Uterus (tissue), 4 donors: Measurements from ENCODE around the gene SORBS1. TPM values are rescaled to one million over a fixed set of nuclear protein-coding genes. Genes with fewer than 3 reads are reported as not detected.

Experiments used
- DNase-seq, 2 donors: peaks; one replicate each; pipeline ENCODE4 v3.0.0-alpha.2; 2019 to 2020
- H3K27ac ChIP-seq, 2 donors: fragments of 200-600 bp; sonication (generic); 1 replicate in 1 of 2; 2 replicates in 1 of 2; pipeline ENCODE4 v1.5.1; 2016 to 2018
- H3K27me3 ChIP-seq, 2 donors: fragments of 200-600 bp; sonication (generic); one replicate each; pipeline ENCODE4 v1.5.1; 2018 to 2019; ENCODE audit warnings: control low read depth in 1 of 2
- H3K36me3 ChIP-seq, 2 donors: fragments of 200-600 bp; sonication (generic); one replicate each; pipeline ENCODE4 v1.5.1; 2019; ENCODE audit warnings: control low read depth in 1 of 2
- H3K4me1 ChIP-seq, 2 donors: fragments of 200-600 bp; sonication (generic); one replicate each; pipeline ENCODE4 v1.5.1; 2018 to 2019; ENCODE audit warnings: control low read depth in 1 of 2
- H3K4me3 ChIP-seq, 2 donors: fragments of 200-600 bp; sonication (generic); 1 replicate in 1 of 2; 2 replicates in 1 of 2; pipeline ENCODE4 v1.5.1; 2018 to 2019; ENCODE audit warnings: mild to moderate bottlenecking in 1 of 2
- H3K9me3 ChIP-seq, 2 donors: fragments of 200-600 bp; sonication (generic); one replicate each; pipeline ENCODE4 v1.5.1; 2019; ENCODE audit warnings: control low read depth in 1 of 2
- POLR2A ChIP-seq, 2 donors: fragments of 450-650 bp; IDR thresholded peaks; one replicate each; pipeline ENCODE4 v1.6.1; 2016; ENCODE audit warnings: antibody characterized with exemption in 2 of 2, mild to moderate bottlenecking in 1 of 2, moderate library complexity in 1 of 2
- intact Hi-C: fragments of 100-400 bp; cut with DNase I; formaldehyde crosslinking; loops from one replicate; pipeline ENCODE4 v1.15.1; 2023; ENCODE audit warnings: low total_unique reads
- total RNA-seq, 4 donors: library from RNA; depleted of rRNA in 3 of 4; stranded (reverse); fragments of >200 nt in 3 of 4; gene quantifications; one replicate each; pipeline versions ENCODE4 v1.1.0 to v1.2.4, GENCODE V29; 2014 to 2023
- TF ChIP-seq, protein P1 (sequence below), 4 experiments: fragments of 200-600 bp in 2 of 4; fragments of 450-650 bp in 2 of 4; sonication (generic) in 2 of 4; IDR thresholded peaks; one replicate each; pipeline ENCODE4 v1.5.1; 2016 to 2019; ENCODE audit warnings: antibody characterized with exemption in 4 of 4, mild to moderate bottlenecking in 2 of 4, moderate library complexity in 1 of 4
- donor health status: DM: yes; HTN: yes; CAD: no.

The SORBS1 gene
- total RNA-seq, 4 donors from 2014 or later: 89.9 to 422 (median 271) TPM

DNA sequence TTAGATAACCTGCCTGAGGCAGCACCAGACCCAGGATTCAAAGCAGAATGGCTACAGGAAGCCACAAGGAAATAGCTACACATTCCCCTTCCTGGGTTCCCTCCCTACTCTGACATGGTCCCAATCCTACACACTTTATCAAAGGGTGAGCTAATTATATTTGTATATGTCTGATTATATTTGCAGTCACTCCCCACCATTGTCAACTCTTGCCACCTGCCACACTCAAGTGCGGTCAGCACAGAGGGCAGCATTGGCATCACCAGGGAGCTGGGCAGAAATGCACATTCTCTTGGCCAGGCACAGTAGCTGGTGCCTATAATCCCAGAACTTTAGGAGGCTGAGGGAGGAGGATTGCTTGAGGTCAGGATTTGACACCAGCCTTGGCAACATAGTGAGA lies 156.3 kb downstream of the SORBS1 start:
- no peak for DNase-seq
- Histone ChIP-seq H3K27me3 (no peaks in the 10 kb centered on the region), H3K36me3 (no peaks in the 10 kb centered on the region), H3K4me1 (peaks cover 6 to 9% of the 10 kb centered on the region in 2 donors), H3K4me3 (no peak overlapping the region), H3K27ac (peak overlapping the region in 1 of 2 donors; percentile 93), H3K9me3 (no peaks in the 10 kb centered on the region)
- intact Hi-C loops: no loop called here
- TF ChIP-seq, protein P1, sequence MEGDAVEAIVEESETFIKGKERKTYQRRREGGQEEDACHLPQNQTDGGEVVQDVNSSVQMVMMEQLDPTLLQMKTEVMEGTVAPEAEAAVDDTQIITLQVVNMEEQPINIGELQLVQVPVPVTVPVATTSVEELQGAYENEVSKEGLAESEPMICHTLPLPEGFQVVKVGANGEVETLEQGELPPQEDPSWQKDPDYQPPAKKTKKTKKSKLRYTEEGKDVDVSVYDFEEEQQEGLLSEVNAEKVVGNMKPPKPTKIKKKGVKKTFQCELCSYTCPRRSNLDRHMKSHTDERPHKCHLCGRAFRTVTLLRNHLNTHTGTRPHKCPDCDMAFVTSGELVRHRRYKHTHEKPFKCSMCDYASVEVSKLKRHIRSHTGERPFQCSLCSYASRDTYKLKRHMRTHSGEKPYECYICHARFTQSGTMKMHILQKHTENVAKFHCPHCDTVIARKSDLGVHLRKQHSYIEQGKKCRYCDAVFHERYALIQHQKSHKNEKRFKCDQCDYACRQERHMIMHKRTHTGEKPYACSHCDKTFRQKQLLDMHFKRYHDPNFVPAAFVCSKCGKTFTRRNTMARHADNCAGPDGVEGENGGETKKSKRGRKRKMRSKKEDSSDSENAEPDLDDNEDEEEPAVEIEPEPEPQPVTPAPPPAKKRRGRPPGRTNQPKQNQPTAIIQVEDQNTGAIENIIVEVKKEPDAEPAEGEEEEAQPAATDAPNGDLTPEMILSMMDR (IDR thresholded peaks at IDR 0.05): no peak
- no peak for TF ChIP-seq POLR2A (IDR thresholded peaks at IDR 0.05)

DNA sequence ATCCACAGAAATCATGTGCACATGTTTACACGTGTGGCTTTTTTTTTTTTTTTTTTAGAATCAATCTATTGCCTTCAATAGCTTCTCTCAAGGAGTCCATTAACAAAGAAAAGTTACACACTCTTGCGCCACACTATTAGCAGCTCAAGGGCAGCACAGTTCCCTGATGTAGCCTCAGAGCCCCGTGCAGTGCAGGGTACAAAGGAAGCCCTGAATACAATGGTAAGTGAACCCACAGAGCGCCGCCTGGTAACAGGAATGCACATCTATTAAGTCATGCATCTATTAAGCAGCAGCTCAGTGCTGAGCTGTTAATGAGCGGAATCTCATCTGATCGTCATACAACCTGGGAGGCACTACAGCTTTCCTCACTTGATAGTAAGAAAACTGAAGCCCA lies 156.7 kb downstream of the SORBS1 start:
- no peaks in the 10 kb centered on the region for H3K36me3 ChIP-seq
- intact Hi-C loops: no loop called here
- H3K4me3 ChIP-seq: no peak overlapping the region
- TF ChIP-seq, protein P1 (IDR thresholded peaks at IDR 0.05): no peak
- TF ChIP-seq POLR2A (IDR thresholded peaks at IDR 0.05): no peak
- DNase-seq: no peak
- no peaks in the 10 kb centered on the region for H3K9me3 ChIP-seq
- H3K27me3 ChIP-seq: no peaks in the 10 kb centered on the region
- H3K27ac ChIP-seq: peak overlapping the region in 1 of 2 donors; percentile 93
- peaks cover 3 to 5% of the 10 kb centered on the region in 2 donors for H3K4me1 ChIP-seq

DNA sequence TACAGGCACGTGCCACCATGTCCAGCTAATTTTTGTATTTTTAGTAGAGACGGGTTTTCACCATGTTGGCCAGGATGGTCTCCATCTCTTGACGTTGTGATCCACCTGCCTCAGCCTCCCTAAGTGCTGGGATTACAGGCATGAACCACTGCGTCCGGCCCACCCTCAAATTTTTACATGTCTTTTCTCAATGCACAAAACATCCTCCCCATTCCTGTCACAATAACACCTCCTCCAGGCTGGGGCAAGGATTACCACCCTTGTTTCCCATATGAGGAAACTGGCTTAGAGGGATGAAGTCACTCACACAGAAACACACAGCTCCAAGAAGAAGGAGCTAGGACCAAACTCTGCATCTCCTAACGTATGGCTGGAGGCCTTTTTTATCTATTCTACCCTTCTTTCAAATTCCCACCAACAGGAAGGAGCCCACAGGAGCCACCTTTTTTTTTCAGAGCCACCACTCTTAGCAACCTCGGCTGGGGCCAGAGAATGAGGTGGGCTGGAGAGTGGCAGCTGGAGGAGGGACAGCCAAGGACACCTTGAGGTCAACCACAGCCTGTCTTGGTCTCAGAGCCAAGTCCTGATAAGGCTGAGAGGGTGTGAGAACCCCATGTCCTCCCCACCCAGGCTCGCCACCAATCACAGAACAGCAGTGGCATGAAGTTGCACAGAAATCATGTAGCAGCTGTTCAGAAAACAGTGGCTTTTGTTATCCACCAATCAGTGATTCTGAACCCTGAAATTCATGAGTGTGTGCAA lies 157.3 kb downstream of the SORBS1 start:
- Histone ChIP-seq H3K27me3 (no peaks in the 10 kb centered on the region), H3K4me1 (no peaks in the 10 kb centered on the region), H3K9me3 (no peaks in the 10 kb centered on the region), H3K4me3 (no peak overlapping the region), H3K27ac (peak overlapping the region in 1 of 2 donors; percentile 22), H3K36me3 (no peaks in the 10 kb centered on the region)
- TF ChIP-seq, protein P1 (IDR thresholded peaks at IDR 0.05): no peak
- no peak for TF ChIP-seq POLR2A (IDR thresholded peaks at IDR 0.05)
- intact Hi-C loops: no loop called here
- no peak for DNase-seq

DNA sequence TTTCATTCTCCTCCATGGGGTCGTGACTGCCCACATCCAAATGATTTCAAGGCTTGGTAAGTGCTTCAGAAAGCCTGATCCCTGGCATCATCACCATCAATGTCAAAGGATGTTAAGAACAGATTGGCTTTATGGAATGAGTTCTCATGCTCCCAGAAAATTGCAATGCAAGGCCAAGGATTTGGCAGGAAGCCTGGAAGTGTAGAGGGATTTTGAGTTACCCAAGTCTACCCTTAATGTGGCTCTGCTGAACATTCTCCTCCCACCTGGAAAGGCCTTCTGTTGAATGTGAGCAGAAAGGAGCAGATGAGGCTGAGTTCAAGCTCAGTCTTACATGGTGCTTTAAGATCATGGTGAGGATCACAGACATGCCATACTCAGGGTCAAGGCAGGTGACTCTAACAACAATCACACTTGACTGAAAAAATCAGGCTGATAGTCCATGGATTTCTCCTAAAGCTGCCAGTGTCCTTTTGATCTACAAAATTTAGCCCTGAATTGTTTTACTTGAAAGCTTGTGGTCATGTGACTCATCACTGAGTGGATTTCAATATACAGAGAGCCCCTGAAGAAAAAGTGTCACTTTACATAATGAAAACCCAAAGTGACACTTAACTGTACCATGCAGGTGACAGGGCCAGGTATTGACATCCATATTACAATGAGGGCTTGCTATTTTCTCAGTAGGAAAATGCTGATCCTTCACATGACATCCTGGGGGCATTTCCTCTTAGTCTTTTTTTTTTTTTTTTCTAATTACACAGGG lies 159.3 kb downstream of the SORBS1 start:
- Histone ChIP-seq H3K4me3 (no peak overlapping the region), H3K4me1 (no peaks in the 10 kb centered on the region), H3K36me3 (no peaks in the 10 kb centered on the region)

More for the DNA sequence above, 159.3 kb downstream of the SORBS1 start:
- no peak for DNase-seq
- no peaks in the 10 kb centered on the region for H3K27me3 ChIP-seq
- TF ChIP-seq, protein P1 (IDR thresholded peaks at IDR 0.05): no peak
- no peak for TF ChIP-seq POLR2A (IDR thresholded peaks at IDR 0.05)
- peak overlapping the region in 1 of 2 donors; percentile 55 for H3K27ac ChIP-seq
- no peaks in the 10 kb centered on the region for H3K9me3 ChIP-seq
- intact Hi-C loops: no loop called here
